ENCODE data around the gene SIAH2.

The SIAH2 gene

GRCh38 chr3:150733373-150733935 lies 29.5 kb downstream of the SIAH2 start:
- DNase-seq: no peak

- DNase-seq: no peak
Observed at GRCh38 chr3:150729682-150730360, 33.1 kb downstream of the SIAH2 start.

- no peak for DNase-seq
Observed at GRCh38 chr3:150727653-150728502, 35.1 kb downstream of the SIAH2 start.

GRCh38 chr3:150725548-150725947 lies 37.4 kb downstream of the SIAH2 start:
- DNase-seq: no peak

- DNase-seq: no peak
Observed at GRCh38 chr3:150723946-150724345, 39.0 kb downstream of the SIAH2 start.

- no peak for DNase-seq
Observed at GRCh38 chr3:150722267-150722666, 40.7 kb downstream of the SIAH2 start.

GRCh38 chr3:150721285-150722130 lies 41.5 kb downstream of the SIAH2 start:
- no peak for DNase-seq

GRCh38 chr3:150720444-150720843 lies 42.5 kb downstream of the SIAH2 start:
- no peak for DNase-seq

- no peak for DNase-seq
Observed at GRCh38 chr3:150710097-150710496, 52.9 kb downstream of the SIAH2 start.

GRCh38 chr3:150703756-150704344 lies 59.1 kb downstream of the SIAH2 start, which contains the start of gene ERICH6:
Gene ERICH6, minus strand, starts transcription at chr3:150703920. Its CDS starts 22 bp downstream, at chr3:150703898.
- peak; percentile 75 to 79 for DNase-seq

- peak in 1 of 2 donors; percentile 18 for DNase-seq
Observed at GRCh38 chr3:150703299-150703755, 59.6 kb downstream of the SIAH2 start.

GRCh38 chr3:150699068-150699639 lies 63.8 kb downstream of the SIAH2 start:
- DNase-seq: no peak

GRCh38 chr3:150697646-150698045 lies 65.3 kb downstream of the SIAH2 start:
- no peak for DNase-seq

GRCh38 chr3:150691414-150692040 lies 71.4 kb downstream of the SIAH2 start:
- no peak for DNase-seq
